HUES6 (cell line): ENCODE measurements around the gene SLC17A7.

Experiments
- H3K27ac ChIP-seq: 2 replicates; pipeline ENCODE4 v1.7.0; 2013; ENCODE audit warnings: low read depth, mild to moderate bottlenecking, low read length, inconsistent platforms
- H3K27me3 ChIP-seq: 2 replicates; pipeline ENCODE4 v1.6.1; 2013; ENCODE audit warnings: low read length; ENCODE audit not compliant: control insufficient read depth, insufficient read depth
- H3K36me3 ChIP-seq: 2 replicates; pipeline ENCODE4 v1.6.1; 2013; ENCODE audit warnings: low read length; ENCODE audit not compliant: control insufficient read depth, insufficient read depth
- H3K4me1 ChIP-seq: 2 replicates; pipeline ENCODE4 v1.6.1; 2013; ENCODE audit warnings: low read length; ENCODE audit not compliant: control insufficient read depth, insufficient read depth
- H3K4me3 ChIP-seq: 2 replicates; pipeline ENCODE4 v1.5.1; 2013; ENCODE audit warnings: low read depth, low read length
- H3K9ac ChIP-seq: one replicate; pipeline ENCODE4 v1.6.1; 2013; ENCODE audit warnings: mild to moderate bottlenecking, low read length
- H3K9me3 ChIP-seq: 2 replicates; pipeline ENCODE4 v1.6.1; 2013; ENCODE audit warnings: low read depth, low read length; ENCODE audit not compliant: control insufficient read depth, insufficient read depth

SLC17A7 gene

DNA sequence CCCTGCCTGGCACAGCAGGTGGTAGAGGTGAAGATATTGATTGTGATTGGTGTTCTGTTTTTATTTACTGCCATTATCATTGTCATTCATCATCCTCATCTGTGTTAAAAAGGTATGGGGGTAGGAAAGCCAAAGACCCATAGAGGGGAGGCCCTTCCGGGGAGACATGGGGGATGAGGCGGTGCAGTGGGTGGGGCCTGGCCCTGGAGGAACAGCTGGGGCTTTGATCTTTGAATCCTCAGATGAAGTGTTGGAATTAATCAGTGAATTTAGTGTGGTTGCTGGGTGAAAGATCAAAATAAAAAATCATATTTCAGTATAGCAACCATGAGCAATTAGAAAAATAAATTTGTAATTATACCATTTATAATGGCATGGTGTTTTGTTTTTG is 25.5 kb downstream of the SLC17A7 start:
- Histone ChIP-seq H3K36me3 (no peaks in the 10 kb centered on the region), H3K9ac (no peak overlapping the region), H3K27me3 (peaks cover 16% of the 10 kb centered on the region; the same call in 1 of the 2 replicates), H3K4me3 (no peak overlapping the region), H3K4me1 (peaks cover 41% of the 10 kb centered on the region), H3K27ac (no peak overlapping the region), H3K9me3 (no peaks in the 10 kb centered on the region)

GRCh38 chr19:49415102-49415809 is 26.1 kb downstream of the SLC17A7 start:
- Histone ChIP-seq H3K4me3 (no peak overlapping the region), H3K9ac (no peak overlapping the region), H3K27ac (no peak overlapping the region)

DNA sequence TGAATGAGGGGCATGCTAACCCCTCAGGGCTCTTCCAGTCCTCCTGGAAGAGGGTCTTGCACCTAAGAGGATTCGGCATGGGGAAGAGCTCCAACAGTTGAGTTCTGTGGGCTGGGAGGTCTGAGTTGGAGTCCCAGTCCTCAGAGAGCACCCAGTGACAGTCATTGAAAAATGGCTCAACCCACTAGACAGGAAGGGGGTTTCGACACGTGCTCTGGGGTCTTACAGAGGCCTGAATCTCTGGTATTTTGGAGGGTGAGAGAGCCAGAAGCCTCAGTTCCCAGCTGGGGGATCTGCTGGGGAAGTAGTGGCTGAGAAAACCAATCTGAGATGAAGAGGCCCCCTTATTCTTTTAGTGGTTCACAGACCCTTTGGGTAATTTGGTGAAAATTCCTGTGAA is 27.1 kb downstream of the SLC17A7 start:
- Histone ChIP-seq H3K27ac (no peak overlapping the region), H3K27me3 (peaks cover 7% of the 10 kb centered on the region; the same call in 1 of the 2 replicates), H3K9ac (no peak overlapping the region)

More at GRCh38 chr19:49415102-49415809, 26.1 kb downstream of the SLC17A7 start:
- Histone ChIP-seq H3K36me3 (no peaks in the 10 kb centered on the region), H3K9me3 (no peaks in the 10 kb centered on the region), H3K4me1 (peaks cover 36% of the 10 kb centered on the region), H3K27me3 (peaks cover 11% of the 10 kb centered on the region; the same call in 1 of the 2 replicates)

GRCh38 chr19:49413348-49413747 is 28.0 kb downstream of the SLC17A7 start:
- Histone ChIP-seq H3K9me3 (no peaks in the 10 kb centered on the region), H3K36me3 (no peaks in the 10 kb centered on the region), H3K27ac (no peak overlapping the region), H3K9ac (no peak overlapping the region), H3K4me3 (no peak overlapping the region), H3K4me1 (peaks cover 35% of the 10 kb centered on the region), H3K27me3 (peaks cover 5% of the 10 kb centered on the region; the same call in 1 of the 2 replicates)

More for the DNA sequence above, 27.1 kb downstream of the SLC17A7 start:
- no peak overlapping the region for H3K4me3 ChIP-seq
- no peaks in the 10 kb centered on the region for H3K9me3 ChIP-seq
- H3K4me1 ChIP-seq = peaks cover 35% of the 10 kb centered on the region
- H3K36me3 ChIP-seq = no peaks in the 10 kb centered on the region

DNA sequence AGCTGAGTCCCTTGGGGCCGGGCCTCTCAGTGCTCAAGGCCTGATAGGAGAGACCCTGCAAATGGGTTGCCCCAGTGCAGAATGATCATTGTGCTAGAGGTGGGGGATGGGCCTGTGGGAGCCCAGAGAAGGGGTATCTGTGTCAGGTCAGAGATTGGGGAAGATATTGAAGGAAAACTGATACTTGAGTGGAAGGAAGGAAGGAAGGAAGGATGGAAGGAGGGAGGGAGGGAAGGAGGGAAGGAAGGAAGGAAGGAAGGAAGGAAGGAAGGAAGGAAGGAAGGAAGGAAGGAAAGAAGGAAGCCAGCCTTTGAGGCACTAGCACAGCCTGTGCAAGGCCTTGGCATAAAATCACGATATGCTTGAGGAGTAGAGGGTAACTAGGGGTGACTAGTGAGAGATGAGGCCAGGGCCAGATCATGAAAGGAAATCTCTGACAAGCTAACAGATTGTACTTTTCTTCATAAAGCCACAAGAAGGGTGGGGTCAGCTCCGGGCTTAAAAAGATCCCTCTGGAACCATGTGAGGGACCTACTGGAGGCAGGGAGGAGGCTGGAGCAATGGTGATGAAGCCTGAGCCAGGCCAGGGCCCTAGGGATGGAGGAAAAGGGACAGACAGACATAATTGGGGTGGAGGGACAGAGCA is 29.5 kb downstream of the SLC17A7 start:
- H3K4me3 ChIP-seq = no peak overlapping the region
- no peaks in the 10 kb centered on the region for H3K36me3 ChIP-seq
- no peak overlapping the region for H3K27ac ChIP-seq
- no peaks in the 10 kb centered on the region for H3K27me3 ChIP-seq
- H3K9ac ChIP-seq = no peak overlapping the region
- peaks cover 29% of the 10 kb centered on the region for H3K4me1 ChIP-seq
- no peaks in the 10 kb centered on the region for H3K9me3 ChIP-seq

DNA sequence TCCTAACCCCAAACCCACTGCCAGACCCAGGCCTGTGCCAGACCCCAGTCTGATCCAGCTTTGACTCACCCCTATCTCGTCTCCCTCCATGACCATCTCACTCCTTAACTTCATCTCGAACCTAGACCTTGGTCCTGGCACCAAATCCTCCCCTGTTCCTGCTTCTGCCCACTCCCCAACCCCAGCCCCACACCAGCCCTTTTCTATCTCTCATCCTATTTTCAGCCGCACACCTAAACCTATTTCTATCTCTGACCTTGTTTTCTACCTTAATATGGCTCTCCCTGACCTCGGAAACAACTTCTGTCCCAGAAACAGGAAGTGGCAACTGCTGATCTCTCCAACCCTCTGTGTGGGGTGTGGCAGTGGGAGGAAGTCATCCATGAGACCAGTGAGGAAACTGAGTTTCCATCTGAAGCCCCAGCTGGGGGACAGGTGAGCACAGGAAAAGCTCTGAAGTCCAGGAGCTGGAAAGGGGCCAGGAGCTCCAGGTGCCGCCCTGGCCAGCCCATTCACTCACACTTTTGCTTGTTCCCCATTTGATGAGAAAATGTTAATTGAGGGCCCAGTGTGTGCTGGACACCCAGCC is 31.8 kb downstream of the SLC17A7 start:
- Histone ChIP-seq H3K36me3 (no peaks in the 10 kb centered on the region), H3K27ac (no peak overlapping the region), H3K4me3 (no peak overlapping the region), H3K27me3 (no peaks in the 10 kb centered on the region), H3K9me3 (no peaks in the 10 kb centered on the region), H3K4me1 (peaks cover 19% of the 10 kb centered on the region), H3K9ac (no peak overlapping the region)

DNA sequence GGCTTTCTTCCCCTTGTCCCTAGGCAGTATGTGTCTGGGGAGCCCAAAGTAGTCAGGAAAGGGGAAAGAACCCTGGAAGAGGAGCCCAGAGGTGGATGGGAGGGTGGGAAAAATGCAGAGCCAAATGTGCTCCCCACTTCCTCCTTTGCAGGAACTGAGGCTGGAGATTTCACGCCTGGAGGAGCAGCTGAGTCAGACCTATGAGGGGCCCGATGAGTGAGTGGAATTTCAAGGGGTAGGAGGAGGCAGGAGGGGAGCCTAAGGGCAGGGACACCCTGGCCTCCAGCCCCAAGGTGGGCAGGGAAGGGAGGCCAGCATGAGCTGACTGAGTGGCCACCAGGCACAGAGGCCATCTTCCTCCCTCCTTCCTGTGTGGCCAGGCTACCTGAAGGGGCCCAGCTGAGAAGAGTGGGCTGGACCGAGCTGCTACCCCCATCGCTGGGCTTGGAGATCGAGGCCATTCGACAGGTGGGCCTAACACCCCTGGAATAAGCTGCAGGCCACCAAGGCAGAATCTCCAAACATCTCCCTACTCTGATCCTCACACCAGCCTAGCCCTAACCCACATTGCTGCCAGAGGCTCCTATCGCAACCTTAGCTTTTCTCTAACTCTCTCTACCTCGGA is 32.4 kb downstream of the SLC17A7 start:
- no peak overlapping the region for H3K9ac ChIP-seq
- no peak overlapping the region for H3K27ac ChIP-seq
- no peaks in the 10 kb centered on the region for H3K27me3 ChIP-seq
- H3K9me3 ChIP-seq = no peaks in the 10 kb centered on the region
- peaks cover 24% of the 10 kb centered on the region for H3K4me1 ChIP-seq
- no peaks in the 10 kb centered on the region for H3K36me3 ChIP-seq
- no peak overlapping the region for H3K4me3 ChIP-seq

GRCh38 chr19:49407482-49408015 is 33.8 kb downstream of the SLC17A7 start:
- Histone ChIP-seq H3K9me3 (no peaks in the 10 kb centered on the region), H3K4me1 (peaks cover 23% of the 10 kb centered on the region), H3K9ac (no peak overlapping the region), H3K4me3 (no peak overlapping the region), H3K27me3 (no peaks in the 10 kb centered on the region), H3K36me3 (no peaks in the 10 kb centered on the region), H3K27ac (no peak overlapping the region)

- Histone ChIP-seq H3K27me3 (no peaks in the 10 kb centered on the region), H3K36me3 (no peaks in the 10 kb centered on the region), H3K9me3 (no peaks in the 10 kb centered on the region), H3K4me3 (no peak overlapping the region), H3K27ac (no peak overlapping the region), H3K9ac (no peak overlapping the region), H3K4me1 (peaks cover 23% of the 10 kb centered on the region)
These were observed 34.2 kb downstream of the SLC17A7 start for GRCh38 chr19:49407079-49407478.

- Histone ChIP-seq H3K36me3 (no peaks in the 10 kb centered on the region), H3K4me3 (peak overlapping the region; percentile 23), H3K9ac (peak overlapping the region; percentile 46), H3K27ac (no peak overlapping the region), H3K4me1 (peaks cover 27% of the 10 kb centered on the region), H3K9me3 (no peaks in the 10 kb centered on the region), H3K27me3 (no peaks in the 10 kb centered on the region)
These were observed 37.7 kb downstream of the SLC17A7 start for GRCh38 chr19:49403404-49404187.
